ENCODE results near the gene PRKCE.

DNA sequence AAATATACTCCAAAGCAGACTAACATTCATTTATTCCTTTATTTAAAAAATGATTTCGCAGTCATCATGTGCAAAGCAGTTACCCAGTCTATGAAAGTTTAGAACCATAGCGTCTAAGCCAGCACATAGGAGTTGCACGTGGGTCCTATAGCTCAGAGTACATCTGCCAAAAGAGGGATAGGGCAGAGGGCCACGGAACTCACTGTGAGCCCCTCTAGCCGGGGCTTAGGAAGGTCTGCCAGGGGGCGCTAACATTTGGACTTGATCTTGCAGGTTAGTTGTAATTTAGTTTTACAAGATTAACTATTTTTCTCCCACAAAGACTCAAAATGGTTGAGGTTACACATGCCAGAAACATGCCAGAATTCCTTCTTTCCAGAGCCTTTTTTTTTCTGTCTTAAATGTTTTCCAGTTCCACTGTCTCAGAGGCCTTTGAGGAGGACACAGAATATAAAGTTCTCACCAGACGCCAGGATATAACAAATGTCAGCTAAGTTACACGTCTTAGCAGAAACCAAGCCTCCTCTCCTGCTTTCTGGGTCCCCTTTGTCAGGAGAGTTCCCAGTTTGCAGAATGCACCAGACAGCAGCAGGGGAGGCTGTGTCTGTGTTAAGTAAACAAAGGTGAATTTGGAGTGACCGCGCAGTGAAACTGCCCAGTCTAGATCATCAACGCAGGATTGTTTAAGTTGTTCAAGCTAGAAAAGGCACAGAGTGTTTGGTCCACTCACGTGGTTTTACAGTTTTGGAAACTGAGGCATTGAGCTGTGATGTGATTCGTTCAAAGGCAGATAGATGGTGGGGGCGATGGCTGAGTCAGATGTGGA is 292.0 kb downstream of the PRKCE start:
- TF ChIP-seq, protein P1, sequence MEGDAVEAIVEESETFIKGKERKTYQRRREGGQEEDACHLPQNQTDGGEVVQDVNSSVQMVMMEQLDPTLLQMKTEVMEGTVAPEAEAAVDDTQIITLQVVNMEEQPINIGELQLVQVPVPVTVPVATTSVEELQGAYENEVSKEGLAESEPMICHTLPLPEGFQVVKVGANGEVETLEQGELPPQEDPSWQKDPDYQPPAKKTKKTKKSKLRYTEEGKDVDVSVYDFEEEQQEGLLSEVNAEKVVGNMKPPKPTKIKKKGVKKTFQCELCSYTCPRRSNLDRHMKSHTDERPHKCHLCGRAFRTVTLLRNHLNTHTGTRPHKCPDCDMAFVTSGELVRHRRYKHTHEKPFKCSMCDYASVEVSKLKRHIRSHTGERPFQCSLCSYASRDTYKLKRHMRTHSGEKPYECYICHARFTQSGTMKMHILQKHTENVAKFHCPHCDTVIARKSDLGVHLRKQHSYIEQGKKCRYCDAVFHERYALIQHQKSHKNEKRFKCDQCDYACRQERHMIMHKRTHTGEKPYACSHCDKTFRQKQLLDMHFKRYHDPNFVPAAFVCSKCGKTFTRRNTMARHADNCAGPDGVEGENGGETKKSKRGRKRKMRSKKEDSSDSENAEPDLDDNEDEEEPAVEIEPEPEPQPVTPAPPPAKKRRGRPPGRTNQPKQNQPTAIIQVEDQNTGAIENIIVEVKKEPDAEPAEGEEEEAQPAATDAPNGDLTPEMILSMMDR (IDR thresholded peaks at IDR 0.05) = no peak
- no peak for TF ChIP-seq POLR2A (IDR thresholded peaks at IDR 0.05)
